ENCODE measurements around the gene CROCC.
"Not testable (repeated sequence)": the region's sequence is repeated elsewhere in the genome, so short reads cannot be mapped to it uniquely, and the experiment has no call there.

Gene CROCC

GRCh38 chr1:16896316-16897055 is 25.2 kb upstream of the CROCC start:
- peak in 1 of 2 donors; percentile 43 for DNase-seq

GRCh38 chr1:16897653-16898052 is 24.1 kb upstream of the CROCC start:
- not testable (repeated sequence) for DNase-seq

GRCh38 chr1:16898298-16898697 is 23.4 kb upstream of the CROCC start:
- DNase-seq, result not testable (repeated sequence)

GRCh38 chr1:16899020-16899419 is 22.7 kb upstream of the CROCC start:
- not testable (repeated sequence) for DNase-seq

GRCh38 chr1:16900751-16901150 is 21.0 kb upstream of the CROCC start:
- no peak for DNase-seq

- DNase-seq, result not testable (repeated sequence)
Observed at GRCh38 chr1:16901371-16901770, 20.4 kb upstream of the CROCC start.

- DNase-seq, result no peak
Observed at GRCh38 chr1:16903054-16903453, 18.7 kb upstream of the CROCC start.

GRCh38 chr1:16903458-16903796 is 18.3 kb upstream of the CROCC start:
- no peak for DNase-seq

GRCh38 chr1:16904560-16905109 is 17.1 kb upstream of the CROCC start:
- peak; percentile 100 for DNase-seq

- DNase-seq, result peak; percentile 22 to 97
Observed at GRCh38 chr1:16905110-16905867, 16.4 kb upstream of the CROCC start.

GRCh38 chr1:16905868-16906702 is 15.6 kb upstream of the CROCC start:
- DNase-seq, result no peak

- DNase-seq, result no peak
Observed at GRCh38 chr1:16906873-16907272, 14.9 kb upstream of the CROCC start.

GRCh38 chr1:16907870-16908758 is 13.6 kb upstream of the CROCC start:
- DNase-seq, result no peak

- DNase-seq, result not testable (repeated sequence)
Observed at GRCh38 chr1:16911851-16912721, 9.6 kb upstream of the CROCC start.

- DNase-seq, result not testable (repeated sequence)
Observed at GRCh38 chr1:16912742-16913141, 9.0 kb upstream of the CROCC start.

- DNase-seq, result peak in 1 of 2 donors; percentile 59
Observed at GRCh38 chr1:16913181-16913832, 8.4 kb upstream of the CROCC start.

GRCh38 chr1:16913833-16914662 is 7.7 kb upstream of the CROCC start:
- DNase-seq, result peak; percentile 98

- DNase-seq, result not testable (repeated sequence)
Observed at GRCh38 chr1:16914928-16915626, 6.7 kb upstream of the CROCC start.

GRCh38 chr1:16915627-16915973 is 6.1 kb upstream of the CROCC start:
- DNase-seq, result peak; percentile 23 to 38

Measured in hippocampal formation (tissue), 2 donors.